ENCODE measurements around the gene ELFN2. TPM values are rescaled to one million over a fixed set of nuclear protein-coding genes. Genes with fewer than 3 reads are reported as not detected.
"Not testable (repeated sequence)": the region's sequence is repeated elsewhere in the genome, so short reads cannot be mapped to it uniquely, and the experiment has no call there.

Gene ELFN2
- total RNA-seq, 1 donor from 2014 or later = 0.82 TPM

GRCh38 chr22:37469416-37470086 lies 42.3 kb upstream of the ELFN2 start:
- Mint-ChIP-seq H3K27me3 (ENCODE audit: insufficient read depth, low read depth) (peaks cover 24% of the 10 kb centered on the region), H3K27ac (no peak overlapping the region), H3K9me3 (peaks cover 2% of the 10 kb centered on the region), H3K4me3 (no peak overlapping the region), H3K36me3 (no peaks in the 10 kb centered on the region), H3K4me1 (peaks cover 3% of the 10 kb centered on the region)
- H3K4me3 ChIP-seq = no peak overlapping the region
- TF ChIP-seq EZH2phosphoT487 (IDR thresholded peaks at IDR 0.05) = no peak
- TF ChIP-seq, protein P1, sequence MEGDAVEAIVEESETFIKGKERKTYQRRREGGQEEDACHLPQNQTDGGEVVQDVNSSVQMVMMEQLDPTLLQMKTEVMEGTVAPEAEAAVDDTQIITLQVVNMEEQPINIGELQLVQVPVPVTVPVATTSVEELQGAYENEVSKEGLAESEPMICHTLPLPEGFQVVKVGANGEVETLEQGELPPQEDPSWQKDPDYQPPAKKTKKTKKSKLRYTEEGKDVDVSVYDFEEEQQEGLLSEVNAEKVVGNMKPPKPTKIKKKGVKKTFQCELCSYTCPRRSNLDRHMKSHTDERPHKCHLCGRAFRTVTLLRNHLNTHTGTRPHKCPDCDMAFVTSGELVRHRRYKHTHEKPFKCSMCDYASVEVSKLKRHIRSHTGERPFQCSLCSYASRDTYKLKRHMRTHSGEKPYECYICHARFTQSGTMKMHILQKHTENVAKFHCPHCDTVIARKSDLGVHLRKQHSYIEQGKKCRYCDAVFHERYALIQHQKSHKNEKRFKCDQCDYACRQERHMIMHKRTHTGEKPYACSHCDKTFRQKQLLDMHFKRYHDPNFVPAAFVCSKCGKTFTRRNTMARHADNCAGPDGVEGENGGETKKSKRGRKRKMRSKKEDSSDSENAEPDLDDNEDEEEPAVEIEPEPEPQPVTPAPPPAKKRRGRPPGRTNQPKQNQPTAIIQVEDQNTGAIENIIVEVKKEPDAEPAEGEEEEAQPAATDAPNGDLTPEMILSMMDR (IDR thresholded peaks at IDR 0.05) = no peak
- no peak for TF ChIP-seq EZH2 (IDR thresholded peaks at IDR 0.05)
- no peak overlapping the region for H3K4me2 ChIP-seq
- H3K36me3 ChIP-seq = no peaks in the 10 kb centered on the region
- DNase-seq (ENCODE audit: low spot score) = no peak
- H3K27ac ChIP-seq = no peak overlapping the region
- H3K9me3 ChIP-seq (ENCODE audit: low read depth) = no peaks in the 10 kb centered on the region
- no peaks in the 10 kb centered on the region for H3K79me2 ChIP-seq (ENCODE audit: low read depth)
- no peak overlapping the region for H3K9ac ChIP-seq
- H3K27me3 ChIP-seq = no peaks in the 10 kb centered on the region
- no peaks in the 10 kb centered on the region for H4K20me1 ChIP-seq (ENCODE audit: low read depth)
- peaks cover 10% of the 10 kb centered on the region for H3K4me1 ChIP-seq
- H3F3A ChIP-seq (ENCODE audit: low read depth) = no peaks in the 10 kb centered on the region
- H2AFZ ChIP-seq (replicated peaks) = no peak overlapping the region

GRCh38 chr22:37468201-37468695 lies 41.0 kb upstream of the ELFN2 start:
- H3K4me3 ChIP-seq; H3K27ac Mint-ChIP-seq; H3K36me3 ChIP-seq; H3K79me2 ChIP-seq (ENCODE audit: low read depth); H3K4me1 Mint-ChIP-seq; H2AFZ ChIP-seq (replicated peaks); H4K20me1 ChIP-seq (ENCODE audit: low read depth); H3K9me3 ChIP-seq (ENCODE audit: low read depth); H3K9me3 Mint-ChIP-seq; H3K36me3 Mint-ChIP-seq; H3K4me2 ChIP-seq; H3K27me3 ChIP-seq; H3F3A ChIP-seq (ENCODE audit: low read depth); H3K4me3 Mint-ChIP-seq; H3K27ac ChIP-seq; H3K9ac ChIP-seq; DNase-seq (ENCODE audit: low spot score): not testable (repeated sequence)
- H3K4me1 ChIP-seq = peaks cover 10% of the 10 kb centered on the region
- peaks cover 25% of the 10 kb centered on the region for H3K27me3 Mint-ChIP-seq (ENCODE audit: insufficient read depth, low read depth)

DNA sequence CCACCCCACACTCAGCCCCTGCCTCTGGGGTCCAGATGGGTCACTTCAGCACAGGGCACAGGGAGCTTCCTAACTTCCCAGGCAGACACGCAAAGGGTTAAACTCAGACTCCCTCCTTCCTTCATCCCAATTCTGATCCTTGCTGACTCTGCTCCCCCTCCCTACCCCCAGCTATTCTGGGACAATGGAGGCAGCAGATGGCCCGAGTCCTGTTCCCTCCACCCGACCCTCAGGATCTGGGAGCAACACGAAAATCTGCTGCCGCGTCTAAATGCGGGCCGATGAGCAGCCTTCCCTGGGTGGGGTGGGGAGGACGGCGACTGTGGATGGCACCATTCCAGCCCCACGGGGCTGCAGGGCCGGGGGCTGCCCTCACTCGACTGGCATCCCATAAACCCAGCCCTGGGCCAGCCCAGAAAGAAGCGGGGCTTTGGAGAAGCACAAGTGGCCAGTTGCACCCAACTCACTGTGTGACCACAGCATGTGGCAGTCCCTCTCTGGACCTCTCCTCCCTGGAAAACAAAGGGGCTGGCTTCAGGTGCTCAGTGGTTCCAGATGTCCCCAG lies 40.2 kb upstream of the ELFN2 start:
- Histone ChIP-seq H3F3A (ENCODE audit: low read depth) (no peaks in the 10 kb centered on the region), H3K4me2 (peak overlapping the region; percentile 52), H3K9me3 (ENCODE audit: low read depth) (no peaks in the 10 kb centered on the region), H3K4me3 (no peak overlapping the region), H2AFZ (replicated peaks) (no peak overlapping the region), H3K9ac (no peak overlapping the region), H3K36me3 (no peaks in the 10 kb centered on the region), H4K20me1 (ENCODE audit: low read depth) (peaks cover 4% of the 10 kb centered on the region), H3K27ac (no peak overlapping the region), H3K4me1 (peaks cover 10% of the 10 kb centered on the region), H3K79me2 (ENCODE audit: low read depth) (no peaks in the 10 kb centered on the region), H3K27me3 (no peaks in the 10 kb centered on the region)
- peaks cover 13% of the 10 kb centered on the region for H3K4me1 Mint-ChIP-seq
- no peak overlapping the region for H3K4me3 Mint-ChIP-seq
- peaks cover 22% of the 10 kb centered on the region for H3K27me3 Mint-ChIP-seq (ENCODE audit: insufficient read depth, low read depth)
- TF ChIP-seq, protein P1 (IDR thresholded peaks at IDR 0.05) = no peak
- no peak for TF ChIP-seq EZH2 (IDR thresholded peaks at IDR 0.05)
- TF ChIP-seq EZH2phosphoT487 (IDR thresholded peaks at IDR 0.05) = no peak
- no peak for DNase-seq (ENCODE audit: low spot score)
- H3K36me3 Mint-ChIP-seq = no peaks in the 10 kb centered on the region
- no peak overlapping the region for H3K27ac Mint-ChIP-seq
- peaks cover 2% of the 10 kb centered on the region for H3K9me3 Mint-ChIP-seq

- Histone ChIP-seq H3K36me3 (no peaks in the 10 kb centered on the region), H4K20me1 (ENCODE audit: low read depth) (peaks cover 8% of the 10 kb centered on the region), H3K4me2 (no peak overlapping the region), H3K9ac (no peak overlapping the region), H3K79me2 (ENCODE audit: low read depth) (no peaks in the 10 kb centered on the region), H3K27ac (no peak overlapping the region), H3K4me1 (peaks cover 10% of the 10 kb centered on the region), H3F3A (ENCODE audit: low read depth) (no peaks in the 10 kb centered on the region), H3K27me3 (no peaks in the 10 kb centered on the region), H3K4me3 (no peak overlapping the region), H2AFZ (replicated peaks) (no peak overlapping the region), H3K9me3 (ENCODE audit: low read depth) (no peaks in the 10 kb centered on the region)
- Mint-ChIP-seq H3K27me3 (ENCODE audit: insufficient read depth, low read depth) (peaks cover 31% of the 10 kb centered on the region), H3K9me3 (peaks cover 2% of the 10 kb centered on the region), H3K36me3 (no peaks in the 10 kb centered on the region), H3K27ac (no peak overlapping the region), H3K4me1 (peaks cover 18% of the 10 kb centered on the region), H3K4me3 (no peak overlapping the region)
- TF ChIP-seq EZH2phosphoT487 (IDR thresholded peaks at IDR 0.05) (no peak), EZH2 (IDR thresholded peaks at IDR 0.05) (no peak)
- TF ChIP-seq, protein P1 (IDR thresholded peaks at IDR 0.05) = no peak
- no peak for DNase-seq (ENCODE audit: low spot score)
Observed at GRCh38 chr22:37464181-37464580, 36.9 kb upstream of the ELFN2 start.

All from neural progenitor cell (in vitro differentiated cells).